ENCODE measurements around the gene SYT9.
"Not testable (repeated sequence)": the region's sequence is repeated elsewhere in the genome, so short reads cannot be mapped to it uniquely, and the experiment has no call there.

DNA sequence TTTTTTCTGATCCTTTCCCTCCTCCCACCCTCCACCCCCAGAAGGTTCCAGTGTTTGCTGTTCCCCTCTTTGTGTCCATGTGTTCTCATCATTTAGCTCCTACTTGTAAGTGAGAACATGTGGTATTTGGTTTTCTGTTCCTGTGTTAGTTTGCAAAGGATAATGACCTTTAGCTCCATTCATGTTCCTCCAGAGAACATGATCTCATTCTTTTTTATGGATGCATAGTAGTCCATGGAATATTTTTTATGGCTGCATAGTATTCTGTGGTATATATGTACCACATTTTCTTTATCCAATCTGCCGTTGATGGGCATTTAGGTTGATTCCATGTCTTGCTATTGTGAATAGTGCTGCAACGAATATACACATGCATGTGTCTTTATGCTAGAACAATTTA, 83.7 kb downstream of the SYT9 start:
- TF ChIP-seq, protein P1, sequence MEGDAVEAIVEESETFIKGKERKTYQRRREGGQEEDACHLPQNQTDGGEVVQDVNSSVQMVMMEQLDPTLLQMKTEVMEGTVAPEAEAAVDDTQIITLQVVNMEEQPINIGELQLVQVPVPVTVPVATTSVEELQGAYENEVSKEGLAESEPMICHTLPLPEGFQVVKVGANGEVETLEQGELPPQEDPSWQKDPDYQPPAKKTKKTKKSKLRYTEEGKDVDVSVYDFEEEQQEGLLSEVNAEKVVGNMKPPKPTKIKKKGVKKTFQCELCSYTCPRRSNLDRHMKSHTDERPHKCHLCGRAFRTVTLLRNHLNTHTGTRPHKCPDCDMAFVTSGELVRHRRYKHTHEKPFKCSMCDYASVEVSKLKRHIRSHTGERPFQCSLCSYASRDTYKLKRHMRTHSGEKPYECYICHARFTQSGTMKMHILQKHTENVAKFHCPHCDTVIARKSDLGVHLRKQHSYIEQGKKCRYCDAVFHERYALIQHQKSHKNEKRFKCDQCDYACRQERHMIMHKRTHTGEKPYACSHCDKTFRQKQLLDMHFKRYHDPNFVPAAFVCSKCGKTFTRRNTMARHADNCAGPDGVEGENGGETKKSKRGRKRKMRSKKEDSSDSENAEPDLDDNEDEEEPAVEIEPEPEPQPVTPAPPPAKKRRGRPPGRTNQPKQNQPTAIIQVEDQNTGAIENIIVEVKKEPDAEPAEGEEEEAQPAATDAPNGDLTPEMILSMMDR (IDR thresholded peaks at IDR 0.05; ENCODE audit: low read depth, low read length, missing input control): not testable (repeated sequence)
- TF ChIP-seq, protein P2, sequence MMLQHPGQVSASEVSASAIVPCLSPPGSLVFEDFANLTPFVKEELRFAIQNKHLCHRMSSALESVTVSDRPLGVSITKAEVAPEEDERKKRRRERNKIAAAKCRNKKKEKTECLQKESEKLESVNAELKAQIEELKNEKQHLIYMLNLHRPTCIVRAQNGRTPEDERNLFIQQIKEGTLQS (IDR thresholded peaks at IDR 0.05): not testable (repeated sequence)

Data from liver (tissue), 3 donors.